Measurements from ENCODE around the gene TIMP3.

DNA sequence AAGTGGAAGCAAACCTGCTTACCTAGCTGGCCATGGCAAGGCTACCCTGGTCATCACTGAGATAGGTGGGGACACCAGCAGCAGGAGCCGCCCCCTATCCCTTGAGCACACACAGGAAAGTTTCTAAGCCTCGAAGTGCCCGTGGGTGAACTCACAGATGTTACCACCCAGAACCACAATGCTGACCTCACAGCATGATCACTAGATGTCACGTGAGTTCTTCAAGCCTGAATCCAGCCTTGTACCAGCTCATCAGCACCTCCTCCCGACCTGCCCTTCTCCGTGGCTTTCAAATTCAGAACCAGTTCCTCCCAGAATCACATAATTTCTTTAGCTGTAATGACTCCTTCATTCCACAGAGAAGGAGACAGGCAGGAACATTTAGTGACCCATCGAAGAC lies 24.7 kb upstream of the TIMP3 start:
- TF ChIP-seq, protein P1, sequence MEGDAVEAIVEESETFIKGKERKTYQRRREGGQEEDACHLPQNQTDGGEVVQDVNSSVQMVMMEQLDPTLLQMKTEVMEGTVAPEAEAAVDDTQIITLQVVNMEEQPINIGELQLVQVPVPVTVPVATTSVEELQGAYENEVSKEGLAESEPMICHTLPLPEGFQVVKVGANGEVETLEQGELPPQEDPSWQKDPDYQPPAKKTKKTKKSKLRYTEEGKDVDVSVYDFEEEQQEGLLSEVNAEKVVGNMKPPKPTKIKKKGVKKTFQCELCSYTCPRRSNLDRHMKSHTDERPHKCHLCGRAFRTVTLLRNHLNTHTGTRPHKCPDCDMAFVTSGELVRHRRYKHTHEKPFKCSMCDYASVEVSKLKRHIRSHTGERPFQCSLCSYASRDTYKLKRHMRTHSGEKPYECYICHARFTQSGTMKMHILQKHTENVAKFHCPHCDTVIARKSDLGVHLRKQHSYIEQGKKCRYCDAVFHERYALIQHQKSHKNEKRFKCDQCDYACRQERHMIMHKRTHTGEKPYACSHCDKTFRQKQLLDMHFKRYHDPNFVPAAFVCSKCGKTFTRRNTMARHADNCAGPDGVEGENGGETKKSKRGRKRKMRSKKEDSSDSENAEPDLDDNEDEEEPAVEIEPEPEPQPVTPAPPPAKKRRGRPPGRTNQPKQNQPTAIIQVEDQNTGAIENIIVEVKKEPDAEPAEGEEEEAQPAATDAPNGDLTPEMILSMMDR (conservative IDR thresholded peaks at IDR 0.05; ENCODE audit: low read depth, low read length), result no peak
- no peak for TF ChIP-seq EZH2 (IDR thresholded peaks at IDR 0.05; ENCODE audit: borderline replicate concordance, low read depth, low read length, poor library complexity, severe bottlenecking)

Data from A673 (cell line).